T-helper 9 cell (primary cell): ENCODE measurements around the gene TREML2.

Source experiments
- DNase-seq: peaks from one replicate; pipeline ENCODE4 v3.0.0-alpha.2; 2020

The TREML2 gene

GRCh38 chr6:41174610-41175009 lies 26.3 kb downstream of the TREML2 start:
- DNase-seq = no peak

GRCh38 chr6:41171908-41172307 lies 29.0 kb downstream of the TREML2 start:
- DNase-seq = no peak

GRCh38 chr6:41170547-41171160 lies 30.3 kb downstream of the TREML2 start:
- no peak for DNase-seq

GRCh38 chr6:41167173-41167963 lies 33.6 kb downstream of the TREML2 start:
- DNase-seq = no peak

- no peak for DNase-seq
Observed at GRCh38 chr6:41164551-41165120, 36.3 kb downstream of the TREML2 start.

GRCh38 chr6:41163419-41163717 lies 37.6 kb downstream of the TREML2 start:
- DNase-seq = no peak

GRCh38 chr6:41162687-41163418 lies 38.1 kb downstream of the TREML2 start, which contains the start of gene TREM2:
Gene TREM2 (minus strand): TSS chr6:41163116. CDS start chr6:41163082, 34 bp downstream.
- no peak for DNase-seq

GRCh38 chr6:41161851-41162552 lies 38.9 kb downstream of the TREML2 start:
- DNase-seq = no peak

GRCh38 chr6:41161380-41161779 lies 39.6 kb downstream of the TREML2 start:
- no peak for DNase-seq

- no peak for DNase-seq
Observed at GRCh38 chr6:41160933-41161332, 40.0 kb downstream of the TREML2 start.

- no peak for DNase-seq
Observed at GRCh38 chr6:41159415-41160082, 41.4 kb downstream of the TREML2 start.

GRCh38 chr6:41157323-41157722 lies 43.6 kb downstream of the TREML2 start:
- no peak for DNase-seq

GRCh38 chr6:41156771-41157170 lies 44.2 kb downstream of the TREML2 start:
- DNase-seq = no peak

- DNase-seq = no peak
Observed at GRCh38 chr6:41156001-41156400, 44.9 kb downstream of the TREML2 start.

- DNase-seq = no peak
Observed at GRCh38 chr6:41155132-41155805, 45.7 kb downstream of the TREML2 start.

GRCh38 chr6:41153992-41154625 lies 46.8 kb downstream of the TREML2 start, which contains the start of gene TREML1:
Gene TREML1 (minus strand): TSS chr6:41154347. CDS start chr6:41154288, 59 bp downstream.
- DNase-seq = no peak

GRCh38 chr6:41153451-41153850 lies 47.5 kb downstream of the TREML2 start:
- DNase-seq = no peak

GRCh38 chr6:41150671-41151070 lies 50.3 kb downstream of the TREML2 start:
- no peak for DNase-seq

GRCh38 chr6:41147917-41148316 lies 53.0 kb downstream of the TREML2 start:
- DNase-seq = no peak
